Measurements from ENCODE around the gene PAX7.

DNA sequence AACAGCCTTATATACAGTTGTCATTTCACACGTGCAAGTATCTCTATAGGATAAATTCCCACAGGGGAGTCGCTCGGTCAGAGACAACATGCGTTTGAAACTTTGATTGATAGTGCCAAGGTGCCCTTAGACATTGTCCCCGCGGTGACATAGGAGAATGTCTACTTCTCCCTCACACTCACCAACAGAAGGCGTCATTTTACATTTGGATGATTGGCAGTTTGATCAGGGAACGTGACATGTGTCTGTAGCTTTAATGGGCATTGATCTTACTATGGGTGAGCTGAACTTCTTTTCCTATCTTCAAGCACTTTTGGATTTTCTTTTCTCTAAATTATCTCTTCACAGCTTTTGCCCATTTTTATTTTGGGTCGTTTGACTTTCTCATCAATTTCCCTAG is 42.6 kb upstream of the PAX7 start:
- TF ChIP-seq, protein P1, sequence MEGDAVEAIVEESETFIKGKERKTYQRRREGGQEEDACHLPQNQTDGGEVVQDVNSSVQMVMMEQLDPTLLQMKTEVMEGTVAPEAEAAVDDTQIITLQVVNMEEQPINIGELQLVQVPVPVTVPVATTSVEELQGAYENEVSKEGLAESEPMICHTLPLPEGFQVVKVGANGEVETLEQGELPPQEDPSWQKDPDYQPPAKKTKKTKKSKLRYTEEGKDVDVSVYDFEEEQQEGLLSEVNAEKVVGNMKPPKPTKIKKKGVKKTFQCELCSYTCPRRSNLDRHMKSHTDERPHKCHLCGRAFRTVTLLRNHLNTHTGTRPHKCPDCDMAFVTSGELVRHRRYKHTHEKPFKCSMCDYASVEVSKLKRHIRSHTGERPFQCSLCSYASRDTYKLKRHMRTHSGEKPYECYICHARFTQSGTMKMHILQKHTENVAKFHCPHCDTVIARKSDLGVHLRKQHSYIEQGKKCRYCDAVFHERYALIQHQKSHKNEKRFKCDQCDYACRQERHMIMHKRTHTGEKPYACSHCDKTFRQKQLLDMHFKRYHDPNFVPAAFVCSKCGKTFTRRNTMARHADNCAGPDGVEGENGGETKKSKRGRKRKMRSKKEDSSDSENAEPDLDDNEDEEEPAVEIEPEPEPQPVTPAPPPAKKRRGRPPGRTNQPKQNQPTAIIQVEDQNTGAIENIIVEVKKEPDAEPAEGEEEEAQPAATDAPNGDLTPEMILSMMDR (IDR thresholded peaks at IDR 0.05) = no peak
- TF ChIP-seq, protein P2, sequence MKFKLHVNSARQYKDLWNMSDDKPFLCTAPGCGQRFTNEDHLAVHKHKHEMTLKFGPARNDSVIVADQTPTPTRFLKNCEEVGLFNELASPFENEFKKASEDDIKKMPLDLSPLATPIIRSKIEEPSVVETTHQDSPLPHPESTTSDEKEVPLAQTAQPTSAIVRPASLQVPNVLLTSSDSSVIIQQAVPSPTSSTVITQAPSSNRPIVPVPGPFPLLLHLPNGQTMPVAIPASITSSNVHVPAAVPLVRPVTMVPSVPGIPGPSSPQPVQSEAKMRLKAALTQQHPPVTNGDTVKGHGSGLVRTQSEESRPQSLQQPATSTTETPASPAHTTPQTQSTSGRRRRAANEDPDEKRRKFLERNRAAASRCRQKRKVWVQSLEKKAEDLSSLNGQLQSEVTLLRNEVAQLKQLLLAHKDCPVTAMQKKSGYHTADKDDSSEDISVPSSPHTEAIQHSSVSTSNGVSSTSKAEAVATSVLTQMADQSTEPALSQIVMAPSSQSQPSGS (CRISPR knock-in tag; IDR thresholded peaks at IDR 0.05; ENCODE audit: borderline replicate concordance, low read depth) = no peak
- TF ChIP-seq, protein P3, sequence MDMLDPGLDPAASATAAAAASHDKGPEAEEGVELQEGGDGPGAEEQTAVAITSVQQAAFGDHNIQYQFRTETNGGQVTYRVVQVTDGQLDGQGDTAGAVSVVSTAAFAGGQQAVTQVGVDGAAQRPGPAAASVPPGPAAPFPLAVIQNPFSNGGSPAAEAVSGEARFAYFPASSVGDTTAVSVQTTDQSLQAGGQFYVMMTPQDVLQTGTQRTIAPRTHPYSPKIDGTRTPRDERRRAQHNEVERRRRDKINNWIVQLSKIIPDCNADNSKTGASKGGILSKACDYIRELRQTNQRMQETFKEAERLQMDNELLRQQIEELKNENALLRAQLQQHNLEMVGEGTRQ (CRISPR knock-in tag; IDR thresholded peaks at IDR 0.05) = no peak
- TF ChIP-seq, protein P4, sequence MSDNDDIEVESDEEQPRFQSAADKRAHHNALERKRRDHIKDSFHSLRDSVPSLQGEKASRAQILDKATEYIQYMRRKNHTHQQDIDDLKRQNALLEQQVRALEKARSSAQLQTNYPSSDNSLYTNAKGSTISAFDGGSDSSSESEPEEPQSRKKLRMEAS (CRISPR knock-in tag; IDR thresholded peaks at IDR 0.05) = no peak
- TF ChIP-seq IRF2 (CRISPR knock-in tag; IDR thresholded peaks at IDR 0.05; ENCODE audit: borderline replicate concordance, low read depth) (no peak), SMAD3 (CRISPR knock-in tag; IDR thresholded peaks at IDR 0.05; ENCODE audit: borderline replicate concordance) (no peak), ZNF121 (CRISPR knock-in tag; IDR thresholded peaks at IDR 0.05) (no peak), ATF1 (CRISPR knock-in tag; IDR thresholded peaks at IDR 0.05) (no peak), TEAD4 (CRISPR knock-in tag; IDR thresholded peaks at IDR 0.05) (no peak), NR3C1 (CRISPR knock-in tag; conservative IDR thresholded peaks at IDR 0.05; ENCODE audit: low read depth) (no peak), NFYB (CRISPR knock-in tag; conservative IDR thresholded peaks at IDR 0.05; ENCODE audit: low read depth) (no peak)
- TF ChIP-seq, protein P5, sequence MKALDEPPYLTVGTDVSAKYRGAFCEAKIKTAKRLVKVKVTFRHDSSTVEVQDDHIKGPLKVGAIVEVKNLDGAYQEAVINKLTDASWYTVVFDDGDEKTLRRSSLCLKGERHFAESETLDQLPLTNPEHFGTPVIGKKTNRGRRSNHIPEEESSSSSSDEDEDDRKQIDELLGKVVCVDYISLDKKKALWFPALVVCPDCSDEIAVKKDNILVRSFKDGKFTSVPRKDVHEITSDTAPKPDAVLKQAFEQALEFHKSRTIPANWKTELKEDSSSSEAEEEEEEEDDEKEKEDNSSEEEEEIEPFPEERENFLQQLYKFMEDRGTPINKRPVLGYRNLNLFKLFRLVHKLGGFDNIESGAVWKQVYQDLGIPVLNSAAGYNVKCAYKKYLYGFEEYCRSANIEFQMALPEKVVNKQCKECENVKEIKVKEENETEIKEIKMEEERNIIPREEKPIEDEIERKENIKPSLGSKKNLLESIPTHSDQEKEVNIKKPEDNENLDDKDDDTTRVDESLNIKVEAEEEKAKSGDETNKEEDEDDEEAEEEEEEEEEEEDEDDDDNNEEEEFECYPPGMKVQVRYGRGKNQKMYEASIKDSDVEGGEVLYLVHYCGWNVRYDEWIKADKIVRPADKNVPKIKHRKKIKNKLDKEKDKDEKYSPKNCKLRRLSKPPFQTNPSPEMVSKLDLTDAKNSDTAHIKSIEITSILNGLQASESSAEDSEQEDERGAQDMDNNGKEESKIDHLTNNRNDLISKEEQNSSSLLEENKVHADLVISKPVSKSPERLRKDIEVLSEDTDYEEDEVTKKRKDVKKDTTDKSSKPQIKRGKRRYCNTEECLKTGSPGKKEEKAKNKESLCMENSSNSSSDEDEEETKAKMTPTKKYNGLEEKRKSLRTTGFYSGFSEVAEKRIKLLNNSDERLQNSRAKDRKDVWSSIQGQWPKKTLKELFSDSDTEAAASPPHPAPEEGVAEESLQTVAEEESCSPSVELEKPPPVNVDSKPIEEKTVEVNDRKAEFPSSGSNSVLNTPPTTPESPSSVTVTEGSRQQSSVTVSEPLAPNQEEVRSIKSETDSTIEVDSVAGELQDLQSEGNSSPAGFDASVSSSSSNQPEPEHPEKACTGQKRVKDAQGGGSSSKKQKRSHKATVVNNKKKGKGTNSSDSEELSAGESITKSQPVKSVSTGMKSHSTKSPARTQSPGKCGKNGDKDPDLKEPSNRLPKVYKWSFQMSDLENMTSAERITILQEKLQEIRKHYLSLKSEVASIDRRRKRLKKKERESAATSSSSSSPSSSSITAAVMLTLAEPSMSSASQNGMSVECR (CRISPR knock-in tag; IDR thresholded peaks at IDR 0.05; ENCODE audit: borderline replicate concordance) = no peak
- TF ChIP-seq, protein P6, sequence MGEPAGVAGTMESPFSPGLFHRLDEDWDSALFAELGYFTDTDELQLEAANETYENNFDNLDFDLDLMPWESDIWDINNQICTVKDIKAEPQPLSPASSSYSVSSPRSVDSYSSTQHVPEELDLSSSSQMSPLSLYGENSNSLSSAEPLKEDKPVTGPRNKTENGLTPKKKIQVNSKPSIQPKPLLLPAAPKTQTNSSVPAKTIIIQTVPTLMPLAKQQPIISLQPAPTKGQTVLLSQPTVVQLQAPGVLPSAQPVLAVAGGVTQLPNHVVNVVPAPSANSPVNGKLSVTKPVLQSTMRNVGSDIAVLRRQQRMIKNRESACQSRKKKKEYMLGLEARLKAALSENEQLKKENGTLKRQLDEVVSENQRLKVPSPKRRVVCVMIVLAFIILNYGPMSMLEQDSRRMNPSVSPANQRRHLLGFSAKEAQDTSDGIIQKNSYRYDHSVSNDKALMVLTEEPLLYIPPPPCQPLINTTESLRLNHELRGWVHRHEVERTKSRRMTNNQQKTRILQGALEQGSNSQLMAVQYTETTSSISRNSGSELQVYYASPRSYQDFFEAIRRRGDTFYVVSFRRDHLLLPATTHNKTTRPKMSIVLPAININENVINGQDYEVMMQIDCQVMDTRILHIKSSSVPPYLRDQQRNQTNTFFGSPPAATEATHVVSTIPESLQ (CRISPR knock-in tag; IDR thresholded peaks at IDR 0.05) = no peak
- TF ChIP-seq, protein P7, sequence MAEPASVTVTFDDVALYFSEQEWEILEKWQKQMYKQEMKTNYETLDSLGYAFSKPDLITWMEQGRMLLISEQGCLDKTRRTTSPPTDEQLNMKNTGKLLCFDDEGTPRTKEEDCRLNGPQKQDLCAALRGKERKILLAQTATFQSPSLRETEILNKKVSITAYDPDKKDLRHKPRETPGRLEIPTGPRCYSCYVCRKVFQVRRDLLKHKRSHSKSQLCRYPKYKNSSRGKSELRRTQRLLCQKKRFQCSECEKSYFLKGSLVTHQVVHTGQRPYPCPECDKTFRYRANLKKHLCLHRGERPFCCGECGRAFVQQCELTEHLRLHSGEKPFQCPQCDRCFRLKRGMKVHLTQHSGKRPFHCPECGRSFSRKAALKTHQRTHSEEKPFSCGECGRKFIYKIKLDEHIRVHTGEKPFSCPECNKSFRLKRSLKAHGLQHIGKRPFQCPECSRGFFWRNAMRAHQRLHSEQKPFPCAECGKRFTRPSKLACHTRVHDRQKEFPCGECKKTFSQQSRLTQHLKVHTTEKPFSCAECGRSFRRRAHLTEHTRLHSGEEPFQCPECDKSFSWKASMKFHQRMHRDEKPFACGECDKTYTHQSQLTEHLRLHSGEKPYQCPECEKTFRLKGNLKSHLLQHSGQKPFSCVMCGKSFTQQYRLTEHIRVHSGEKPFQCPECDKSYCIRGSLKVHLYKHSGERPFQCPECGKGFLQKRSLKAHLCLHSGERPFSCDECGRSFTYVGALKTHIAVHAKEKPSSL (CRISPR knock-in tag; conservative IDR thresholded peaks at IDR 0.05) = no peak
